Neutrophil (primary cell): ENCODE results near the gene IL22RA1.

Experiments used
- H3K27ac ChIP-seq: fragments of 200-600 bp; sonication (generic); 2 replicates; pipeline ENCODE4 v1.5.1; 2016; ENCODE audit warnings: mild to moderate bottlenecking, moderate library complexity
- H3K27me3 ChIP-seq: fragments of 200-600 bp; sonication (generic); 2 replicates; pipeline ENCODE4 v1.6.0; 2016; ENCODE audit warnings: mild to moderate bottlenecking
- H3K36me3 ChIP-seq: fragments of 200-600 bp; sonication (generic); 2 replicates; pipeline ENCODE4 v1.5.1; 2017
- H3K4me1 ChIP-seq, 2 experiments: fragments of 200-600 bp in 1 of 2; sonication (generic) in 1 of 2; 1 replicate in 1 of 2; 2 replicates in 1 of 2; pipeline versions ENCODE4 v1.5.1 to v1.6.1; 2013 to 2016; ENCODE audit warnings: low read depth in 1 of 2, low read length in 1 of 2, mild to moderate bottlenecking in 1 of 2, moderate library complexity in 1 of 2; ENCODE audit not compliant: control insufficient read depth in 1 of 2, insufficient read depth in 1 of 2
- H3K4me3 ChIP-seq, 2 experiments: fragments of 200-600 bp in 1 of 2; sonication (generic) in 1 of 2; 1 replicate in 1 of 2; 2 replicates in 1 of 2; pipeline ENCODE4 v1.5.1; 2013 to 2016; ENCODE audit warnings: low read depth in 1 of 2, low read length in 1 of 2, mild to moderate bottlenecking in 1 of 2, moderate library complexity in 1 of 2
- H3K9me3 ChIP-seq: fragments of 200-600 bp; sonication (generic); 2 replicates; pipeline ENCODE4 v1.5.1; 2016
- TF ChIP-seq, protein P1 (sequence below): fragments of 200-600 bp; sonication (generic); IDR thresholded peaks from 2 replicates; pipeline ENCODE4 v1.5.1; 2016; ENCODE audit warnings: antibody characterized with exemption

Gene IL22RA1

DNA sequence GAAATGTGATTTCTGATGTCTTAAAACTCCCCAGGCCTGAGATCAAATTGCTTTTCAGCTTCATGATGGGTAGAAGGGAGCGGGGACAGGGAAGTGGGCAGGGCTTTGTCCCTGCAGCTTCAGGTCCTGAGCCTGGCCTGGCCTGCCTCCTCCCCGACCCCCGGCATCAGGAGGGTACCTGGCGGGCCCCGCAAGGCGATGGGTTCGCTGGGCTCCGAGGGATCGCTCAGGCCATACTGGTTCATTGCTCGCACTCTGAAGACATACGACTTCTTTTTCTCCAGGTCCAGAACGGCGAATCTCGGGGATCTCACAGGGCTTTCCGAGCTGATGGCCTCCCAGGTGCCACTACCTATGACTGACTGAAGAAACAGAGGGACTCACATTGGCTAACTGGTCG, 56.5 kb downstream of the IL22RA1 start:
- Histone ChIP-seq H3K27me3 (no peaks in the 10 kb centered on the region), H3K4me1 (no peaks in the 10 kb centered on the region), H3K9me3 (no peaks in the 10 kb centered on the region), H3K4me3 (no peak overlapping the region), H3K27ac (no peak overlapping the region), H3K36me3 (no peaks in the 10 kb centered on the region)
- TF ChIP-seq, protein P1, sequence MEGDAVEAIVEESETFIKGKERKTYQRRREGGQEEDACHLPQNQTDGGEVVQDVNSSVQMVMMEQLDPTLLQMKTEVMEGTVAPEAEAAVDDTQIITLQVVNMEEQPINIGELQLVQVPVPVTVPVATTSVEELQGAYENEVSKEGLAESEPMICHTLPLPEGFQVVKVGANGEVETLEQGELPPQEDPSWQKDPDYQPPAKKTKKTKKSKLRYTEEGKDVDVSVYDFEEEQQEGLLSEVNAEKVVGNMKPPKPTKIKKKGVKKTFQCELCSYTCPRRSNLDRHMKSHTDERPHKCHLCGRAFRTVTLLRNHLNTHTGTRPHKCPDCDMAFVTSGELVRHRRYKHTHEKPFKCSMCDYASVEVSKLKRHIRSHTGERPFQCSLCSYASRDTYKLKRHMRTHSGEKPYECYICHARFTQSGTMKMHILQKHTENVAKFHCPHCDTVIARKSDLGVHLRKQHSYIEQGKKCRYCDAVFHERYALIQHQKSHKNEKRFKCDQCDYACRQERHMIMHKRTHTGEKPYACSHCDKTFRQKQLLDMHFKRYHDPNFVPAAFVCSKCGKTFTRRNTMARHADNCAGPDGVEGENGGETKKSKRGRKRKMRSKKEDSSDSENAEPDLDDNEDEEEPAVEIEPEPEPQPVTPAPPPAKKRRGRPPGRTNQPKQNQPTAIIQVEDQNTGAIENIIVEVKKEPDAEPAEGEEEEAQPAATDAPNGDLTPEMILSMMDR: no peak

DNA sequence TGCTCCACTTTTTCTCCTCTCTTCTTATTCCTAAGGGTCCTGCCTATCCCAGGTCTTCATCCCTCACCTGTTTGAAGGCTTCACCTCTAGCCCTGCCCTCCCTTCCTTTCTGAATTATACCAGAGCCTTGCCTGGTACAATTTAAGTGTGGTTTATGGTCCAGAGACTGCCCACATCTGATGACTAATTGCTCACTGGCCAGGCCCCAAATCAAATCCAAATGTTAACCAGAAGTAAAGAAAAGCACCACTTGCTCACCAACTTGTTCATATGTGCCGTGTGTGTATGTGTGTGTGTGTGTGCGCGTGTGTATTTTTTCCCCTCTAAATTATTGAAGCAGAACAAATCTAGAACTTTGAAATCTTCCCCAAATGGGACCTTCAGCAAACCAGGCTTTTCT, 57.4 kb downstream of the IL22RA1 start:
- Histone ChIP-seq H3K27ac (no peak overlapping the region), H3K4me1 (no peaks in the 10 kb centered on the region), H3K27me3 (no peaks in the 10 kb centered on the region), H3K9me3 (no peaks in the 10 kb centered on the region), H3K4me3 (no peak overlapping the region), H3K36me3 (no peaks in the 10 kb centered on the region)
- TF ChIP-seq, protein P1: no peak

DNA sequence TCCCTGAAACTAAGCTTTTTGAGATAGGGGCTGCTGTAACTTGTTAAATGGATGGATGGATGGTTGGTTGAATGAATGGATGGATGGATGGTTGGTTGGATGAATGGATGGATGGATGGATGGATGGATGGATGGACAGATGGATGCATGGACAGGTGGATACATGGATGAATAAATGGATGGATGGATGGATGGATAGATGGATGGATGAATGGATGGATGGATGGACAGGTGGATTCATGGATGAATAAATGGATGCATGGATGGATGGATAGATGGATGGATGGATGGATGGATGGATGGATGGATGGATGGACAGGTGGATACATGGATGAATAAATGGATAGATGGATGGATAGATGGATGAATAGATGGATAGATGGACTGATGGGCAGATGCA, 57.9 kb downstream of the IL22RA1 start:
- TF ChIP-seq, protein P1: no peak
- H3K4me3 ChIP-seq: no peak overlapping the region
- H3K9me3 ChIP-seq: no peaks in the 10 kb centered on the region
- no peaks in the 10 kb centered on the region for H3K27me3 ChIP-seq
- no peak overlapping the region for H3K27ac ChIP-seq
- no peaks in the 10 kb centered on the region for H3K4me1 ChIP-seq
- H3K36me3 ChIP-seq: no peaks in the 10 kb centered on the region

DNA sequence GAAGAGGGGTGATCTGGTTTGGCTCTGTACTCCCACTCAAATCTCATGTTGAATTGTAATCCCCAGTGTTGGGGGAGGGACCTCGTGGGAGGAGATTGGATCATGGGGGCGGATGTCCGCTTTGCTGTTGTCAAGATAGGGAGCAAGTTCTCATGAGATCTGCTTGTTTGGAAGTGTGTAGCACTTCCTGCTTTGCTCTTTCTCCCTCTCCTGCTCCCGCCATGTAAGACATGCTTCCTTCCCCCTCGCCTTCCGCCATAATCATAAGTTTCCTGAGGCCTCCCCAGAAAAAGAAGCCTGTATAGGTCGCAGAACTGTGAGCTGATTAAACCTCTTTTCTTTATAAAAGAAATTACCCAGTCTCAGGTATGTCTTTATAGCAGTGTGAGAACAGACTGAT, 58.9 kb downstream of the IL22RA1 start:
- Histone ChIP-seq H3K36me3 (no peaks in the 10 kb centered on the region), H3K27me3 (no peaks in the 10 kb centered on the region), H3K4me3 (no peak overlapping the region), H3K27ac (no peak overlapping the region), H3K9me3 (no peaks in the 10 kb centered on the region), H3K4me1 (no peaks in the 10 kb centered on the region)
- TF ChIP-seq, protein P1: no peak

DNA sequence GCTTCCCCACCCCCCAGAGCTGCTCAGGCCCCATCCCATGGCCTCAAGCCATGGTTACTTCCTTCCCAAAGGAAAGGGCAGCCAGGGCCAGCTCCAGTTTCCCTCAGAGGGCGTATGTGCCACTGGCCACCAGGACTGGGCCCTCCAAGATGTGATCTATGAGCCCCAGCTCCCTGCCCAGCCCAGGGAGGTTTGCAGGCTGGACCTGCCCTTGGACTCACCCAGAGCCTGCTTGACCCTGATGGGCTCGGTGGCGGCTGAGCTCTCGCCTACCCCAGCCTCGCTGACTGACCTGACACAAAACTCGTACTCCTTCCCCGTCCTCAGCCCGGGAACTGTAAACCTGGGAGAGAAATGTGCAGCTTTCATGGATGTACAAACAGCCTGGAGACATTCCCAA, 60.6 kb downstream of the IL22RA1 start:
- no peak overlapping the region for H3K27ac ChIP-seq
- H3K27me3 ChIP-seq: no peaks in the 10 kb centered on the region
- H3K4me3 ChIP-seq: no peak overlapping the region
- TF ChIP-seq, protein P1: no peak
- no peaks in the 10 kb centered on the region for H3K4me1 ChIP-seq
- no peaks in the 10 kb centered on the region for H3K9me3 ChIP-seq
- H3K36me3 ChIP-seq: no peaks in the 10 kb centered on the region

DNA sequence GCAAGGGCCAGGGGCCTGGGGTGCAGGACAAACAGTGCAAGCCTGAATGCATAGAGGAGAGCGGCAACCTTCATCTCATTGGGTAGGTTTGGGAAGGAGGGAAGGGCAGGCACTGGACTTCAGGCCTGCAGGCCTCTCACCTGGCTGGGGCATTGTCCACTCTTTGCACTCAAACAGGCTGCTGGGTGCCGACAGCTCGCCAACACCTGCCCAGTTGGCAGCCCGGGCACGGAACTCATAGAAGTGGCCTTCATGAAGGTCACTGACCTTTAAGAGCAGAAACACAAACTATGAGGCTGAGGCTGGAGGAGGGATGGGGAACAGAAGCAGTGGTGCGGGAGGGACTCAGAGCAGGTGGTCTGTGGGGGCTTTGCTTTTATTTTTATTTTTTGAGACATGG, 61.8 kb downstream of the IL22RA1 start:
- TF ChIP-seq, protein P1: no peak

More for the DNA sequence above, 61.8 kb downstream of the IL22RA1 start:
- Histone ChIP-seq H3K36me3 (no peaks in the 10 kb centered on the region), H3K4me1 (no peaks in the 10 kb centered on the region), H3K27me3 (no peaks in the 10 kb centered on the region), H3K27ac (no peak overlapping the region), H3K4me3 (no peak overlapping the region), H3K9me3 (no peaks in the 10 kb centered on the region)
